Left lung (tissue), 10 donors: ENCODE data around the gene DCUN1D3. TPM values are rescaled to one million over a fixed set of nuclear protein-coding genes. Genes with fewer than 3 reads are reported as not detected.

Experiments used
- ATAC-seq: fragments of 200-7000 bp; cut with Tn5 transposase; one replicate; pipeline ENCODE4 v1.9.1; 2020; ENCODE audit warnings: moderate library complexity
- DNase-seq, 4 donors: peaks; one replicate each; pipeline ENCODE4 v3.0.0-alpha.2; 2013 to 2020
- H3K27ac ChIP-seq, 2 donors: fragments of 200-600 bp; sonication (generic) in 1 of 2; one replicate each; pipeline versions ENCODE4 v1.5.0 to v1.8.0; 2020 to 2021
- H3K27me3 ChIP-seq, 2 donors: fragments of 200-600 bp; sonication (generic) in 1 of 2; one replicate each; pipeline versions ENCODE4 v1.5.0 to v1.8.0; 2020 to 2021
- H3K36me3 ChIP-seq, 2 donors: fragments of 200-600 bp; sonication (generic) in 1 of 2; one replicate each; pipeline versions ENCODE4 v1.5.0 to v1.8.0; 2020 to 2021
- H3K4me1 ChIP-seq, 2 donors: fragments of 200-600 bp; one replicate each; pipeline ENCODE4 v1.8.0; 2021
- H3K4me3 ChIP-seq, 2 donors: fragments of 200-600 bp; sonication (generic) in 1 of 2; one replicate each; pipeline versions ENCODE4 v1.5.0 to v1.8.0; 2020 to 2021; ENCODE audit warnings: mild to moderate bottlenecking in 1 of 2
- H3K9me3 ChIP-seq, 2 donors: fragments of 200-600 bp; sonication (generic) in 1 of 2; one replicate each; pipeline versions ENCODE4 v1.5.0 to v1.8.0; 2020 to 2021
- CTCF ChIP-seq, 2 donors: fragments of 200-600 bp; sonication (generic) in 1 of 2; IDR thresholded peaks; one replicate each; pipeline versions ENCODE4 v1.5.0 to v1.8.0; 2021; ENCODE audit warnings: antibody characterized with exemption in 2 of 2
- intact Hi-C, 2 donors: fragments of 100-400 bp; cut with DNase I; formaldehyde crosslinking; loops; one replicate each; pipeline versions ENCODE4 v1.11.2 to v1.14.2; 2022
- polyA plus RNA-seq, 6 donors: library from polyadenylated mRNA; unstranded; fragments of 120-200 nt; gene quantifications; one replicate each; pipeline ENCODE4 v1.2.1, GENCODE V29; 2013; ENCODE audit not compliant: insufficient read length in 6 of 6
- total RNA-seq, 2 donors: library from RNA; stranded (reverse); fragmentation: NEBNext Ultra II Directional; extraction: Animal tissue kit (Norgen Biotek cat#: 25700); gene quantifications; one replicate each; pipeline ENCODE4 v1.2.1, GENCODE V29; 2021
- donor health status: DM: no; HTN: yes; CAD: no.
- donor health status: DM: no; HTN: no; CAD: no.

Gene DCUN1D3
- total and polyA plus RNA-seq, 8 donors = 8.5 to 27.1 (median 9.9) TPM

GRCh38 chr16:20889625-20890275 is 10.4 kb downstream of the DCUN1D3 start:
- no peak for TF ChIP-seq CTCF (IDR thresholded peaks at IDR 0.05)
- DNase-seq (no peak), ATAC-seq (peak; percentile 80)
- Histone ChIP-seq H3K36me3 (peaks cover 0 to 43% of the 10 kb centered on the region in 2 donors), H3K27ac (no peak overlapping the region), H3K4me3 (no peak overlapping the region), H3K9me3 (no peaks in the 10 kb centered on the region), H3K4me1 (peaks cover 0 to 43% of the 10 kb centered on the region in 2 donors), H3K27me3 (no peaks in the 10 kb centered on the region)
- intact Hi-C loops = no loop called here

- H3K27ac ChIP-seq = no peak overlapping the region
- intact Hi-C loops = no loop called here
- H3K4me1 ChIP-seq = peaks cover 0 to 56% of the 10 kb centered on the region in 2 donors
- H3K4me3 ChIP-seq = no peak overlapping the region
- ATAC-seq (no peak), DNase-seq (no peak)
- H3K36me3 ChIP-seq = peaks cover 0 to 20% of the 10 kb centered on the region in 2 donors
- TF ChIP-seq CTCF (IDR thresholded peaks at IDR 0.05) = no peak
- no peaks in the 10 kb centered on the region for H3K27me3 ChIP-seq
- H3K9me3 ChIP-seq = no peaks in the 10 kb centered on the region
Observed at GRCh38 chr16:20887207-20887606, 13.0 kb downstream of the DCUN1D3 start.

GRCh38 chr16:20886320-20886719 is 13.8 kb downstream of the DCUN1D3 start:
- DNase-seq = no peak
- Histone ChIP-seq H3K27me3 (no peaks in the 10 kb centered on the region), H3K36me3 (peaks cover 0 to 11% of the 10 kb centered on the region in 2 donors), H3K4me1 (peaks cover 0 to 59% of the 10 kb centered on the region in 2 donors), H3K4me3 (no peak overlapping the region), H3K9me3 (no peaks in the 10 kb centered on the region), H3K27ac (no peak overlapping the region)
- no peak for ATAC-seq
- intact Hi-C loops = no loop called here
- no peak for TF ChIP-seq CTCF (IDR thresholded peaks at IDR 0.05)

GRCh38 chr16:20884240-20884556 is 16.0 kb downstream of the DCUN1D3 start:
- no peak for TF ChIP-seq CTCF (IDR thresholded peaks at IDR 0.05)
- Histone ChIP-seq H3K9me3 (no peaks in the 10 kb centered on the region), H3K36me3 (no peaks in the 10 kb centered on the region), H3K4me1 (peaks cover 6 to 65% of the 10 kb centered on the region in 2 donors), H3K4me3 (no peak overlapping the region), H3K27me3 (no peaks in the 10 kb centered on the region), H3K27ac (peak overlapping the region; percentile 41 to 49)
- intact Hi-C loops = no loop called here
- DNase-seq = no peak
- no peak for ATAC-seq

GRCh38 chr16:20883554-20884239 is 16.5 kb downstream of the DCUN1D3 start:
- Histone ChIP-seq H3K4me3 (no peak overlapping the region), H3K27me3 (no peaks in the 10 kb centered on the region), H3K4me1 (peaks cover 11 to 70% of the 10 kb centered on the region in 2 donors), H3K27ac (peak overlapping the region; percentile 41 to 49), H3K9me3 (no peaks in the 10 kb centered on the region), H3K36me3 (no peaks in the 10 kb centered on the region)
- no peak for ATAC-seq
- intact Hi-C loops = no loop called here
- DNase-seq = no peak
- no peak for TF ChIP-seq CTCF (IDR thresholded peaks at IDR 0.05)
